KG1 (cell line): ENCODE data around the gene ADCY10.
"Not testable (repeated sequence)": the region's sequence is repeated elsewhere in the genome, so short reads cannot be mapped to it uniquely, and the experiment has no call there.

Experiments
- DNase-seq: peaks from one replicate; lab custom pipeline; 2025; lab: John Stamatoyannopoulos, UW

ADCY10 gene

DNA sequence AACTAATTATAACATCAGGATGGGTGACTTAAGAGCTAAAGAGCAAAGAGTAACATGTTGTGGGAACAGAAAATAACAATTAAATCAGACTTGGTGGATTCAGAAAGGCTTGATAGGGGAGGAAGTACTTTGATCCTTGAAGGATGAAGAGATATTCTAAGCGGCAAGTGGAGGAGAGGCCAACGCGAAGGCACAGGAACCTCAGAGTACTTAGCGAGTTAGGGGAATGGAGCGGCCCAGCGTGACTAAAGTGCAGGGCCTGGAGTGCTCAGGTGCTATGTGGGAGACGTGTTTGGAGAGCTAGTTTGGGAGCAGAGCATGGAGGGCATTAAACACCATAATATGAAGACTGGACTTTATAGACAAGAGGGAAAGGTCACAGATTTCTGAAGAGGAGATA lies 64.3 kb downstream of the ADCY10 start:
- no peak for DNase-seq

DNA sequence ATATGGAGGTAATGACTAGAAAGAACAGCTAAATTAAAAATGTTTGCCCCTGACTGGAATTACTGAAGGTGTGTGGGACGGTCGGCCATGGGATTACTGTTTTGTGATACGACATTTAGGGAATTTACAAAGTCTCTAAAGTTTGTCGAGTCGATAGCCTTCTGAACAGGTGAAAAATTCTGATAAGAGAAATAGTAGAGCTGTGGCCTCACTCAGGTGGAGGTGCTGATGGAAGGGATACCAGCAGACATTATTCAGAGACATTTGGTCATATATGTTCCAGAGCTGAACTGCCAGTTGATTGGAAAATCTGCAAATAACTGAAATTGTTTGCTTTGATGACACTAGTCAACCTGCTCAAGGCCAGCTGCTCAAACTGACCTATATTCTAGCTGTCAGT lies 71.1 kb downstream of the ADCY10 start:
- no peak for DNase-seq

DNA sequence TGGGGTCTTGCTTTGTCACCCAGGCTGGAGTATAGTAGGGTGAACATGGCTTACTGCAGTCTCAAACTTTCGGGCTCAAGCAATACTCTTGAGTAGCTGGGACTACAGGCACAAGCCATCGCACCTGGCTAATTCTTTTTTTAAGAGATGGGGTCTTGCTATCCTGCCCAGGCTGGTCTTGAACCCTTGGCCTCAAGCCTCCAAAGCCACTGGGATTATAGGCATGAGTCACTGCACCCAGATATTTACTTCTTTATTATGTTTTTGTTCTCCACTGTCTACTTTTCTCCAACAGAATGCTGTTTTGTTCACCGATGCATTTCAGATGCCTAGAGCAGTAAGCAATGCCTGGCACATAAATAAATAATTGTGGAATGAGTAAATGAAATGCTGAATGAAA lies 72.4 kb downstream of the ADCY10 start:
- DNase-seq = no peak

DNA sequence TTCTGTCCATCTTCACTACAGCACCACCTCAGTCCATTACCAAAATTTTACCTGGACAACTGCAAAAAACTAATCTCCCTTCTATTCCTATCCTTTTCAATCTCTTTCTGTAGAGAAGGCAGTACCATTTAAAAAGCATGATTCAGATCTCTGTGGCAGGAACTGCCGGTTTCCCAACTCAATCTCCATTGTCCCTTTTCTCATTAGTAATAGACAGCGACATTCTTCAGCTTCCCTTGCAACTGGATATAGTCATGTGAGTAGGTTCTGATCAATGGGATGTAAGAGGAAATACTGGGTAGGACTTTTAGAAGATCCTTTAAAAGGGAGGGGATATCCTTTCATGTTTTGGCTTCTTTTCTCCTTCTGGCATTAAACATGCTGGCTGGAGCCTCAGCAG lies 74.9 kb downstream of the ADCY10 start:
- no peak for DNase-seq

DNA sequence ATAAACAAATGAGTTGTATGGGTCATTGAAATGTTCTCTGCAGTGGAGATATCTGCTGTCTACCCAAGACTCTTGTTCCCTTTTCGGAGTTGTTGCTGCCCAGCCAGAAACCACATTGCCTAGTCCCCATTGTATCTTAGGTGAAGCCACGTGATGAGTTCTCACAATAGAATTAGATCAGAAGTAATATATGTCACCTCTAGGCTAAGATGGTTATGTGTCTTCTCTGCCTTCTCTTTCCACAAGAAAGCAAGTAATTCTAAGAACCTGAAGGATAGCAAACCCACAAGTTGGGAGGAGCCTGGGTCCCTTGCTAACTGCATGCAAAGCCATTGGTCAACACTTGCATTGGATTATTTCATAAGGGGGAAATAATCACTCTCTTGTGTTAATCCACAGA lies 76.6 kb downstream of the ADCY10 start:
- no peak for DNase-seq

DNA sequence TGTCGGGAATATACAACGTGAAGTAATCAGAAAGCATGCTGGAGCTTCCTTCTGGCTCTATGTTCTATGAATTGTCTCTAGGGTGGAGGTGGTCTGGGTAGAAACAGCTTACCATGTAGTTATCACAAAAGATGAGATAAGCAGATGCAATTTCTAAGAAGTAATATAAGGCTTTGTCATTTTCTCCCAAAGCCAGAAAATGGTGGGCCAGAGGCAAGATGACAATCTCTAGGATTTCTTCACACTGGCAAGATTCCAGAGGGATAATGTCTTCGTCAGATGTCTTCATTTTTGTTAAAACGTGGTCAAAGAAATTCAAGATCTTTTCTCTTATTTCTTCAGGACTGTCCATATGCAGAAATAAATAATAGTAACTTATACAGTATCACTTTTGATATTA lies 77.7 kb downstream of the ADCY10 start:
- no peak for DNase-seq

DNA sequence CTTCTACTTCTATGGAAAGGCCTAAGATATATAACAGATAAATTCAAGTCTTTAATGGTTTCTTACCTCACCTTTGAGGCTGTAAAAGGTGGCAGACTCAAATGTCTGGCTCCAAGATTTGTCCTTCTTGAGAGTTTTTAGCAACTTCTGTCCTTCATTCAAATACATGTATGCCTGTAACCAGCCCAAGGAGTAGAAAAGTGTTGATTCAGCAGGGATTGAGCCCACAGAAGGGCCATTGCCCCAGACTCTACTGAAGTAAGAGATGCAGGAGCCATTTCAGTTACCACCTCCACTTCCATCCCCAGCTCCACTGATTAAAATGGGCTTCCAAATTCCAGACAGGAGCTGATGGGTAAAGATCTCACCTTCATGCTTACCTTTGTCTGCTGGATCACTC lies 80.0 kb downstream of the ADCY10 start:
- DNase-seq = no peak

DNA sequence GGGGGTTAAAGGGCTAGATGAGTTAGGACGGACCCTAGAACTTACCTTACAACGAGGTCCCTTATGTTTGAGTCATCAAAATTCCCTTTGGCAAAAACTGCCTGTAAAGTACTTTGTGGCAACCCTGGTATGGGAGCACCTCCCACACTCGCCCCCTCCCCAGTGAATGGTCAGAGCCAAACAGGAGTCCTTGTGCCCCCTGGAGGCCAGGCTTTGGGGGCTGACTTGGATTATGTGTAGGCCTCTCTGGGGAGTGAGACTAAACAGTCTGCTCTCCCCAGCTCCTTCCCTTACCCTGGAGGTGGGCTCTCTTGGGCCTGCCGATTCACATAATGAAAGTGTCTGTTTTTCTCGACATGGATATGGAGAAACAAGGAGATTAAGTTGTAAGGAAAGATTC lies 81.2 kb downstream of the ADCY10 start:
- DNase-seq = no peak

DNA sequence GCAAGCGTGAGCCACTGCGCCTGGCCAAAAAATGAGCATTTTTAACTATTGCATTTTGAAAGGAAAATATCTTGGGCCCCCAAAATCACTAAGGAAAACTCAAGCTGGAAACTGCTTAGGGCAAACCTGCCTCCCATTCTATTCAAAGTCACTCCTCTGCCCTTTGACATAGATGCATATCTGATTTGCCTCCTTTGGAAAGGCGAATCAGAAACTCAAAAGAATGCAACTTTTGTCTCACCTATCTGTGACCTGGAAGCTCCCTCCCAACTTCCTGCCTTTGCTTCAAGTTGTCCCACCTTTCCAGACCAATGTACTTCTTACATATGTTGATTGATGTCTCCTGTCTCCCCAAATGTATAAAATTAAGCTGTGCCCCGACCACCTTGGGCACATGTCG lies 83.3 kb downstream of the ADCY10 start:
- not testable (repeated sequence) for DNase-seq

DNA sequence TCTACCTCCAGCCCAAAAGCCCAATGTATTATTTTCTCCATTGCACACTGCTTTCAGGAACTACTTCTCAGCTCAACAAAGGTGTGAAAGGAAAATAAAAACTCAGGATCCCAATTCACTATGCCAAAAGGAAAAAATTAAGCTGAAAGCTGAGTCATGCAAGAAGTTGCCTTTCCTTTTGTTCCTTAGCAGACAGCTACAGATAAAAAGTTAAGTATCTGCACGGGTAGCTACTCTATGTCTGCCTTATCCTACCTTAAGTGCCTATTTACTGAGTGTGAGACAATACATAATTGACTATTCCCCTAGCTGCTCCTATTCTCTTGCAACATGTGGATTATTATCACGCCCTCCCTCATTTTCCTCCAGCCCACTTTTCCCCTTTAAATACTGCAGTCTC lies 84.1 kb downstream of the ADCY10 start:
- no peak for DNase-seq

DNA sequence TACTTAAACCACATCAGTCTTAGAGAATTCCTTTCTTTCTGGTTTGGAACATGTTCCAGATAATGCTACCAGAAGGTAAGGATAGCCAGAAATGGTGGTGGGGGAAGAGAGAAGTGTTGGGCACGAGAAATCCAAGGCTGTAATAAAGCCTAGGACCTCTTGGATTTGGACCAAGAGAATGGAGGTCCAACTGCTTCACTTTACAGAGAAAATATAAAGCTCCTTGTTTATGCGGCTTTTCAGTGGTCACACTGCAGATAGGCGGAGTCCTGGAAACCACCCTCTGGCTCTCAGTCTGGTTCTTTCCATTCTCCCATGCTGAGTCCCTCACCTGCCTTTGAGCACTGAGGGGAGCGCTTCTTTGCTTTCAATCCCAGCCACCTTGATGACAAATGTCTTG lies 87.8 kb downstream of the ADCY10 start:
- DNase-seq = no peak

DNA sequence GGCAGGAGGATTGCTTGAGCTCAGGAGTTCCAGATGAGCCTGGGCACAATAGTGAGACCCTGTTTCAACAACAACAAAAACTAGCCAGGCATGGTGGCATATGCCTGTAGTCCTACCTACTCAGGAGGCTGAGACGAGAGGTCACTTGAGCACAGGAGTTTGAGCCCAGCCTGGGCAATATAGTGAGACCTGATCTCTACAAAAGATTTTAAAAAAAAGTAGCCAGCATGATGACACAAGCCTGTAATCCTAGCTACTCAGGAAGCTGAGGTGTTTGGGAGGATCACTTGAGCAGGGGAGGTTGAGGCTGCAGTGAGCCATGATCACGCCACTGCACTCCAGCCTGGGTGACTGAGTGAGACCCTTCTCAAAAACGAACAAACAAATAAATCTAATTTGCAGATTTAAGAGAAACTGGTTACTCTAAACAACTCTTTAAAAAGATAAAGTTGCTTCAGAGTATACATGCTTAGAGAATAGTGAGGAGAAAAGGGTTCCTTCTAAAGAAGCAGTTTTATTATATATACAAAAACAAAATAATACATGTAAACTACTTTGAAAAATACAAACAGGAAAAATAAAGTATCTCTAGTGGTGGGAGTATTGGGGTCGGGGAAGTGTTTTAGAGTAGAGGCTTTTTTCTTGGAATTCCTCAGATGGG lies 88.4 kb downstream of the ADCY10 start:
- no peak for DNase-seq

DNA sequence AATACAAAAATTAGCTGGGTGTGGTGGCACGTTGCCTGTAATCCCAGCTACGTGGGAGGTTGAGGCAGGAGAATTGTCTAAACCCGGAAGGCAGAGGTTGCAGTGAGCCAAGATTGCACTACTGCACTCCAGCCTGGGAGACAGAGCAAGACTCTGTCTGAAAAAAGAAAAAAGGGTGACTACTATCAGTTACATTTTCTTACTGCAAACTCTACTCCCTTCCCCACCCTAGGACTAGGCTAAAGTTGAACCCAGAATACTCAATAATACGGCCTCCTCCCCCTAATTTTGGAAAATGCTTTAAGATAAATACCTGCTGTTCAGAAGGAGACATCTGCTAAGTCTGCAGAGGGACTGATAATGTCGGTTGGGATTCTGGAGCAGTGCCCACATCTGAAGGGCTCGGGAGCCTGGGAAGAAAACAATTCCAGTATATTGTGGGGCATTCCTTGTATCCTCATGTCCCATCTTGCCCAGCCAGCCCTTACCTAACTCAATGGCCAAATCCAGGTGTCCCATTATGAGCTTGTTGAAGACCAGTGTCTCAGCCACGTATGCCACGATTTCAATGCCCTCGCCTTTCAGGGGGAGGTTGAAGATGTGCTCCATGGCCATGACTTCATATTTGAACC lies 89.7 kb downstream of the ADCY10 start:
- no peak for DNase-seq

DNA sequence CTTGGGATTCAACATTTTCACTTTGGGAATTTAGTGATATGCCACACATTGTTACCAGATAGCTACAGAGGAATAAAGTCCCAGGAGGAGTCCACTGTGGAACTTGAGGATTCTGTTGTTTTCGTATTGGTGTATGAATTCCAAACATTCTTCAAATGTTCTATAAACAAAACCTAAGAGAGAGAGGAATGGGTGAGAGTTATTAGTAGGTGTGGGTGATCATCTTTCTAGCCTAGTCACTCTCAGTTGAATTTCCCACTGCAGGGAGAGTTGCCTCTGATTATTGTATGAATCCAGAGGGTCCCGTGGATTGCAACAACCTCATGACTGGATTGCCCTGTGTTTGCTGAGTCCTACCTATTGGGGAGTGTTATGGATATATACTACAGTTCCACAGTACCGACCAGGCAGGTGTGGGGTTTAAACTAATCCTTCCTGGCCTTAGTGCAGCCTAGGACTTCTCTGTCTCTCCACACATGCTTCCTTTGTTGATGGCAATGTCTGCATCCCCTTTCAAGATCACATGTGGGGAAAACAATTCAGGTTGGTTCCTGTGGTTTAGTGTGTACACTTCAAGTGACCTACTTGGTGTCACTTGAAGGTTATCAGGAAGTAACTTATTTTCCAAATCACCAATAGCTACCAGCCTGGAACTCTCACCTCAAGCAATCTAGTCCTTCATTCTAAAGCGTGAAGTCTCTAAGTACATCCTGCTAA lies 91.8 kb downstream of the ADCY10 start:
- no peak for DNase-seq

DNA sequence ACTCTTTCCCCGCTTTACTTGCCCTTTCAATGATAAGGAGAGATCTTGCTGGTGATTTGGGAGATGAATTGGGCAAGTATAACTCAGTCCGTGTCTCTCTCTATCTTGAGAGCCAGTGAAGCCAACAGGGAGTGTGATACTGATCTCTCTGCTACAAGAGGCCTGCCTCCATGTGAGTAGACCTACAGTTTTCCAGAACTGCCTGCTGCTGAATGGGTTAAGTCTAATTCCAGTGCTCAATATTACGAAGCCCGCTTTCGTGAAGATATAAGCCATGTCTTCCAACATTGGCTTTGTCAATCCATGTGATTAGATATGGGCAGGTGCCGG lies 92.6 kb downstream of the ADCY10 start:
- no peak for DNase-seq

DNA sequence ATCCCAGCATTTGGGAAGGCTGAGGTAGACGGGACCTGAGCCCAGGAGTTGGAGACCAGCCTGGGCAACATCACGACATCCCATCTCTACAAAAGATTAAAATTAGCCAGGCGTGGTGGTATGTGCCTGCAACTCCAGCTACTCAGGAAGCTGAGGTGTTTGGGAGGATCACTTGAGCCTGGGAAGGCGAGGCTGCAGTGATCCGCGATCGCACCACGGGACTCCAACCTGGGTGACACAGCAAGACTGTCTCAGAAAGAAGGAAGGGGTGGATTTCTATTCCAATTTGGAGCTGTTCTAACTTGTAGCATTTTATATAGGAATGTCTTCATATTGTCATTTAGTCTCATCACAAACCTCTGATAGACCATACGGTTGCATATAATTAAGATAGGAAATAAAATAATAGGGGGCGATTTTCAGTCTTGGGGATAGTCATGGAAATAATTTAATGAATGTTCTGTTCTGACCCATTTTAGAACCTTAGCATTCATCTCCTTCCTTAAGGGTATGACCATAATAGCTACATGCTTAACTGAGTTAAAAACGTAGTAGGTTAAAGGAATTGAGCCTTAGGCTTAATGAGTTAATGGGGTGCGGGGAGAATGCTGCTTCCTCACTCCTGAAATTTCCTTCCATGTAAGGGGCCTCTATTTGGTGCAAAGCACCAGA lies 93.1 kb downstream of the ADCY10 start:
- no peak for DNase-seq

DNA sequence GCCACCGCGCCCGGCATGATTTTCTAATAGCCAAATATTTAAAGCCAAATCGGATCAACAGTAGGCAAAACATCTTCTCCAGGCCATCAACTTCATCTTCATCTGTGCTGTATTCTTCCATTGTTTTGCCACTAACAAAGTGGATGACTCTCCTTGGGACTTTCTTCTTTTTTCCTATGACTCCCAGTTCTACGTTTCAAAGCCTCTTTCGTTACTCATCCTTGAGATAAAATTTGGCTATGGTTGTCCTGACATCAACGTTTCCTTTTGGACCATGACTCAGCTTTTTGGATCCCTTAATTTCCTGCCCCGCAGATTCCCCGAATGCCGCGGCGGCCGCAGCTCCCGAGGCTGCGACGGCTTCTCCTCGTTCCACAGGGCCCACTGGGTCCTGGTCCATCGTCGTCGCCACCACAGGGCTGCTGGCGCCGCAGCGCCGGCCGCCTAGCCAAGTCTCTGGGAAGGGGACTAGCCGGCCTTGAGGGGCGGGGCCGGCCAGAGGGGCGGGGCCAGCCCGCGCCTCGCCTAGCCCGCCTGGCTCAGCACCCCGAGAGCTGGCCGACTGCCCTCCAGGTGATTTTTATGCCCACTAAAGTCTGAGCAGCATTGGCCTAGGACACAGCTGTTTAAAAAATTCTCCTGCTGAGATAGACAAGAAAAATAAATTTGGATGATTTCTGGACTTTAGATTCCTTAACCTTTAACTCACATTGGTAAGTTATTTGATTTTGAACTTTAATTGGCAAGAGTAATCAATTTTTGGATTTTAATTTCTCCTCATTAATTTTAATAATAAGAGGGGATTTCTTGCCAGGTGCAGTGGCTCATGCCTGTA lies 93.9 kb downstream of the ADCY10 start:
- DNase-seq = no peak

DNA sequence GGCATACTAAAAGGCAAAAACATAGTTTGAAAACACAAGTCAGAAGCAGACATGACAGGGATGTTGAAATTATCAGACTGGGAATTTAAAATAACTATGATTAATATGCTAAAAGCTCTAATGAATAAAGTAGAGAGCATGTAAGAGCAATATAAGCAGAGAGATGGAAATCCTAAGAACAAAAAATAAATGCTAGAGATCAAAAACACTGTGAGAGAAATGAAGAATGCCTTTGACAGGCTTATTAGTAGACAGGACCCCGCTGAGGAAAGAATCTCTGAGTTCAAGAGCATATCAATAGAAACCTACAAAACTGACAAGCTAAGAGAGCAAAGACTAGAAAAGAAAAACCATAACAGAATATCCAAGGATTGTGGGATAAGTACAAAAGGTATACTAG lies 98.3 kb downstream of the ADCY10 start:
- no peak for DNase-seq

DNA sequence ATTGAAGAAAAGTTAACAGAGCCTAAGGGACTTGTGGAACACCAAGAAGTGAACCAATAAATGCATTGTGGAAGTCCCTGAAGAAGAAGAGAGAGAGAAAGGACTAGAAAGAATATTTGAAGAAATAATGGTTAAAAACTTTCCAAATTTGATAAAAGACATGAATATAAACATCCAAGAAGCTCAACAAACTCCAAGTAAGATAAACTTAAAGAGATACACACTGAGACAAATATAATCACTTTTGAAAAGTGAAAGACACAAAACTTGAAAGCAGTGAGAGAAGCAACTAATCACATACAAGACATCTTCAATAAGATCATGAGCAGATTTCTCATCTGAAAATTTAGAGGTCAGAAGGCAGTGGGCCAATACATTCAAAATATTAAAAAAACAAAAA lies 101.0 kb downstream of the ADCY10 start:
- no peak for DNase-seq

DNA sequence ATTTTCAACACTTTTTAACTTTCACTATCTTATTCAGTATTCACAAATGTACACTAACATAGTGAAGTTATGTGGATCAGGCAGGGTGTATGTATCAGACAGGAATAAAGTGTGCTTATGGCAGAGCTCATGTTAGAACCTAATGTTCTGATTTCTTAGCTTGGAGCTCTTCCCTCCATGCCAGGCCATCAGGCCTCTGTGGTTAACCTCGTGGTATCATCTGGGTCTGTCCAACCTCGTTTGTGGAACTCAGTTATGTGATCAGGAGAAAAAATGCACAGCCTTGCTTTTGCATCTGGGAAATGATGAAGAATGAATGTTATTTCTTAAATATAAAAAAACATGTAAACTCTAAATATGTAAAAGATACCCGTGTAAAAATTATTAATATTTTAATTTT lies 105.2 kb downstream of the ADCY10 start:
- no peak for DNase-seq

DNA sequence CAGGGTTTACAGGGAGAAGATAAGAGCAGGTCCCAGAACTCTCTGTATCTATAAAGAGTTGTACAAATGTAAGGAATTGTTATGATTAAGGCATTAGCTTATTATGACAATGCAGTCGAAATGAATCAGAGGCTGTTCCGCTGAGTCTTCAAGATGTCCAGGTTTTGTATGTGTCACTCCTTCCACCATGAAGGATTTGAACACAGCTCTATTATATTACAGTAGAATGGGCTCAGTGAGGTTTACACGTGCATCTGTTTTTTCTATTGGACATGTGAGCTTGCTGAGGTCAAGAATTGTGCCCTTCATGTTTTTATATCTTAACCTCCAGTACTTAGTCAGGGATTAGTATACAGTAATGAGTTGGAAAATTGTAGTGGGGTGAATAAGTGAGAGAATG lies 105.8 kb downstream of the ADCY10 start:
- DNase-seq = no peak

DNA sequence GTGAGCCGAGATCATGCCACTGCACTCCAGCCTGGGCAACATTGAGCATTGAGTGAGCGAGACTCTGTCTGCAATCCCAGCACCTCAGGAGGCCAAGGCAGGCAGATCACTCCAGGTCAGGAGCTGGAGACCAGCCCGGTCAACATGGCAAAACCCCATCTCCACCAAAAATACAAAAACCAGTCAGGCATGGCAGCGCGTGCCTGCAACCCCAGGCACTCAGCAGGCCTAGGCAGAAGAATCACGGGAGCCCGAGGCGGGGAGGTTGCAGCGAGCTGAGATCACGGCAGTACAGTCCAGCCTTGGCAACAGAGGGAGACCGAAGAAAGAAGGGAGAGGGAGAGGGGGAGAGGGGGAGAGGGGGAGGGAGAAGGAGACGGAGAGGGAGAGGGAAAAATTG lies 107.3 kb downstream of the ADCY10 start:
- not testable (repeated sequence) for DNase-seq
